Measurements from ENCODE around the gene HRH3.

DNA sequence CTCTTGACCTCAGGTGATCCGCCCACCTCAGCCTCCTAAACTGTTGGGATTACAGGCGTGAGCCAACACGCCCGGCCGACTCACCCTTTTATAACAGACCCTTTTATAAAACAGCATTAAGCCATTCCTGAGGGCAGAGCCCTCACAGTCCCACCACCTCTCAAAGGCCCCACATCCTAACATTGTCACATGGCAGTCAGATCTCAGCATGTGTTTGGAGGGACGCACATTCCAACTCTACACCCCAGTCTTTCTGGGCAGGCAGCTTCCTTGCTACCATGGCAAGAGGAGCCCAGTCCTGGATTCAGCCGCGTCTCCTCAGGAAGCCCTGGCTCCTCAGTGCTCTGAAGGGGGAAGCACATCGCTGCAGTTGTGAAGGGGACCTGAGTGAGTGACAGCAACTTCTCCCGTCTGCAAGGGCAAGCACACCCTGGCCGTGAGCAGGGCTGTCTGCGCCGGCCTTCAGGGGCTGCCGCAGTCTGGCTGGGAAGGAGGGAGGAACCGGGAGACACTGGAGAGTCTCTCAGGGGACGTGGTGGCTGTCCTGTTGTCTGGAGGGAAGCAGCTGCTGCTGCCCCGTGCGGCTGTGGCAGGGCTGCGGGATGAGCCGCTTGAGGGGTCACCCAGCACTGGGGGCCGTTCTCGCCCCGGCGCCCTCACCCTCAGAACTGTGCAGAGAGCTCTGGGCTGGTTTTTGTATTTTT is 34.1 kb upstream of the HRH3 start:
- TF ChIP-seq, protein P1, sequence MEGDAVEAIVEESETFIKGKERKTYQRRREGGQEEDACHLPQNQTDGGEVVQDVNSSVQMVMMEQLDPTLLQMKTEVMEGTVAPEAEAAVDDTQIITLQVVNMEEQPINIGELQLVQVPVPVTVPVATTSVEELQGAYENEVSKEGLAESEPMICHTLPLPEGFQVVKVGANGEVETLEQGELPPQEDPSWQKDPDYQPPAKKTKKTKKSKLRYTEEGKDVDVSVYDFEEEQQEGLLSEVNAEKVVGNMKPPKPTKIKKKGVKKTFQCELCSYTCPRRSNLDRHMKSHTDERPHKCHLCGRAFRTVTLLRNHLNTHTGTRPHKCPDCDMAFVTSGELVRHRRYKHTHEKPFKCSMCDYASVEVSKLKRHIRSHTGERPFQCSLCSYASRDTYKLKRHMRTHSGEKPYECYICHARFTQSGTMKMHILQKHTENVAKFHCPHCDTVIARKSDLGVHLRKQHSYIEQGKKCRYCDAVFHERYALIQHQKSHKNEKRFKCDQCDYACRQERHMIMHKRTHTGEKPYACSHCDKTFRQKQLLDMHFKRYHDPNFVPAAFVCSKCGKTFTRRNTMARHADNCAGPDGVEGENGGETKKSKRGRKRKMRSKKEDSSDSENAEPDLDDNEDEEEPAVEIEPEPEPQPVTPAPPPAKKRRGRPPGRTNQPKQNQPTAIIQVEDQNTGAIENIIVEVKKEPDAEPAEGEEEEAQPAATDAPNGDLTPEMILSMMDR (IDR thresholded peaks at IDR 0.05) = no peak
- TF ChIP-seq EZH2 (IDR thresholded peaks at IDR 0.05; ENCODE audit: borderline replicate concordance, insufficient read depth, low read depth, low read length, poor library complexity, severe bottlenecking) = no peak

Measured in B cell (primary cell).